ENCODE measurements around the gene IPO11.
"Not testable (repeated sequence)": the region's sequence is repeated elsewhere in the genome, so short reads cannot be mapped to it uniquely, and the experiment has no call there.

IPO11 gene

GRCh38 chr5:62671479-62671878 lies 258.9 kb downstream of the IPO11 start:
- no peak overlapping the region for H2AFZ ChIP-seq (ENCODE audit: low read length)
- H3K4me1 ChIP-seq (ENCODE audit: insufficient read depth, low read length, poor library complexity, severe bottlenecking) = no peaks in the 10 kb centered on the region
- H3K9me2 ChIP-seq (replicated peaks; ENCODE audit: low read depth, low read length) = no peaks in the 10 kb centered on the region
- no peaks in the 10 kb centered on the region for H3K36me3 ChIP-seq (ENCODE audit: insufficient read depth, low read length)
- no peaks in the 10 kb centered on the region for H3F3A ChIP-seq (ENCODE audit: low read depth)
- no peaks in the 10 kb centered on the region for H4K20me1 ChIP-seq (ENCODE audit: insufficient read depth, low read length, poor library complexity, severe bottlenecking)
- no peak overlapping the region for H3K4me3 ChIP-seq (ENCODE audit: low read length, poor library complexity, severe bottlenecking)
- H3K9ac ChIP-seq (ENCODE audit: low read depth, low read length, poor library complexity, severe bottlenecking) = no peak overlapping the region
- no peak for TF ChIP-seq EZH2phosphoT487 (IDR thresholded peaks at IDR 0.05; ENCODE audit: borderline replicate concordance)
- no peak for TF ChIP-seq CTCF (conservative IDR thresholded peaks at IDR 0.05; ENCODE audit: low read length)
- no peaks in the 10 kb centered on the region for H3K79me2 ChIP-seq (ENCODE audit: insufficient read depth, low read length)
- H3K4me2 ChIP-seq (ENCODE audit: low read depth, low read length, poor library complexity, severe bottlenecking) = no peak overlapping the region
- no peaks in the 10 kb centered on the region for H3K27me3 ChIP-seq (ENCODE audit: insufficient read depth, low read length, poor library complexity, severe bottlenecking)
- H3K9me3 ChIP-seq (ENCODE audit: insufficient read depth, low read depth, low read length) = no peaks in the 10 kb centered on the region

DNA sequence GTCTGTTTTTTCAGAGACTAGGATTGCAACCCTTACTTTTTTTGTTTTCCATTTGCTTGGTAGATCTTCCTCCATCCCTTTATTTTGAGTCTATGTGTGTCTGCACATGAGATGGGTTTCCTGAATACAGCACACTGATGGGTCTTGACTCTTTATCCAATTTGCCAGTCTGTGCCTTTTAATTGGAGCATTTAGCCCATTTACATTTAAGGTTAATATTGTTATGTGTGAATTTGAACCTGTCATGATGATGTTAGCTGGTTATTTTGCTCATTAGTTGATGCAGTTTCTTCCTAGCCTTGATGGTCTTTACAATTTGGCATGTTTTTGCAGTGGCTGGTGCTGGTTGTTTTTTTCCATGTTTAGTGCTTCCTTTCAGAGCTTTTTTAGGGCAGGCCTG lies 264.0 kb downstream of the IPO11 start:
- not testable (repeated sequence) for H3K4me2 ChIP-seq (ENCODE audit: low read depth, low read length, poor library complexity, severe bottlenecking)

More for the DNA sequence above, 264.0 kb downstream of the IPO11 start:
- not testable (repeated sequence) for H2AFZ ChIP-seq (ENCODE audit: low read length); H3K9me2 ChIP-seq (replicated peaks; ENCODE audit: low read depth, low read length); H3K9me3 ChIP-seq (ENCODE audit: insufficient read depth, low read depth, low read length); H3K79me2 ChIP-seq (ENCODE audit: insufficient read depth, low read length); H3K4me1 ChIP-seq (ENCODE audit: insufficient read depth, low read length, poor library complexity, severe bottlenecking); H3K9ac ChIP-seq (ENCODE audit: low read depth, low read length, poor library complexity, severe bottlenecking); H4K20me1 ChIP-seq (ENCODE audit: insufficient read depth, low read length, poor library complexity, severe bottlenecking); H3K4me3 ChIP-seq (ENCODE audit: low read length, poor library complexity, severe bottlenecking); H3F3A ChIP-seq (ENCODE audit: low read depth); H3K36me3 ChIP-seq (ENCODE audit: insufficient read depth, low read length); H3K27me3 ChIP-seq (ENCODE audit: insufficient read depth, low read length, poor library complexity, severe bottlenecking)

All from Loucy (cell line).